Activated gamma-delta T cell treated with anti-CD3 and anti-CD28 coated beads, Interleukin-2, amount 50 U/mL, for 16 hours (primary cell): ENCODE results near the gene TFE3.
A peak's percentile ranks its signal among the peaks of the same experiment; 100 is the strongest.

ENCODE experiments used
- DNase-seq: peaks from one replicate; pipeline ENCODE4 v3.0.0-alpha.2; 2020; ENCODE audit warnings: low read depth

The TFE3 gene

GRCh38 chrX:49043220-49043986 lies at the start of gene TFE3:
Gene TFE3 (minus strand): TSS chrX:49043357. CDS start chrX:49043226, 131 bp downstream.
- DNase-seq: peak; percentile 90

- no peak for DNase-seq
Observed at GRCh38 chrX:49089553-49089952, 46.4 kb upstream of the TFE3 start.

- no peak for DNase-seq
Observed at GRCh38 chrX:49082271-49082871, 39.2 kb upstream of the TFE3 start.

DNA sequence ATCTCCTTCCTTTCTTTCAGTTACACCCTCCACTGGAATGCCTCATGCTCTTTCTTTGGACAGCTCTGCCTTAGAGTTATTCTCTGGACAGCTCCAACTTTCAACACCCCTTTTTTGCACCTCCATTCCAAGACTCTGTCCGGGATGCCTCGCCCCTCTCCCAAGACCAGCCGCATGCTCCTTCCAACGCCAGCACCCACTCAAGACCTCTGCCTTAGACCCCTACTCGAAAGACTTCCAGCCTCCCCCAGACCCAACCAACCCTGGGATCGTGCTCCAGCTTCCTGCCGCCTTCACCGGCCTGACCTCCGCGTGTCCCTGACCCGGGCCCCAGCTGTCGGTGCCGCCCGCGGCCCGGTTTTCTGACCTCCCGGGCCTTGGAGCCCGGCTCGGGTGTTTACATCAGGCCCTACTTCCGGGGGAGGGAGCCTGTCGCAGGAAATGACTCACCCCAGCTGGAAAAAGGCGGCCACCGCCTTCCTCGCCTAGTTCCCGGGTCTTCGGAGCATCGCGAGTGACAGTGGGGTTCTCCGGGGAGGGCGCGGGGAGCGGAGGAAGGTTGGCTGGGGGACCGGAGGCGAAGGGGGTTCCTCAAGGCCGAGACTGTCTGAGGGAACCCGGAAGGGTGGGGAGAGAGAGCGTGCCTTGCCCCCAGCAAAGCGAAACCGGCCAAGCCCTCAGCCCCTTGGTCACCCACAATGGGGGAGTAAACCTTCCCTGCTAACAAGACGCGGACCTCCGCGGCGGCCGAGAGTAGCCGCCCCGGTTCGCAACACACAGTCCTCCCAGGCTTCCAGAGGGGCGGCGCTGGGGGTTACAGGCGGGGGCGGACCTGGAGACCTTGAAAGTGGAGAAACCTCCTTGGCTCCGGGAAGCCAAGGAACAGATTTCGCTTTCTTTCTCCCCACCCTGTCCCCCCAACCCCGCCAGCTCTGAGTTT lies 36.6 kb upstream of the TFE3 start, which contains the start of gene WDR45:
WDR45 (minus strand) TSS at position 399 of the 940 bp plus-strand sequence. CDS start 1,792 bp downstream, outside the sequence.
- DNase-seq: peak; percentile 62

- no peak for DNase-seq
Observed at GRCh38 chrX:49077941-49078340, 34.8 kb upstream of the TFE3 start.

DNA sequence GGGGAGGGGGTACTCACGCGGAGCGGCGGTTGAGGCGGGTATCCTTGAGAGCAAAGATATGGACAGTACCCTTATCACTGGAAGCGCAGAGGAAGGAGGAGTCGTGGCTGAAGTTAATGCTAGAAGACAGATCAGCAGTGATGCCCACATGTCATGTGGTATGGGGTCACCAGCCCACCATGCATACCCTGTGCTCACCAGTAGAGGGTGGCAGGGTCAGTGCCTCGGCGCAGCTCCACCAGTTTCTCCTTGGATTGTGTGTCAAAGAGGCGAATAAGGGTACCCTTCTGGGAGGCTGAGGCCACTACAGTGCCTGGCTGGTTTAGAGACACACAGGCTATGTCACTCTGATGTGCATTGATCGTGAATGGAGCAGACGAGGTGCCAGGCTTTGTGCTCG lies 32.2 kb upstream of the TFE3 start:
- DNase-seq: no peak

GRCh38 chrX:49073601-49074575 lies 30.7 kb upstream of the TFE3 start, which contains the start of gene PRAF2:
Gene PRAF2 (minus strand): TSS chrX:49074002. CDS start chrX:49073987, 15 bp downstream.
- DNase-seq: peak; percentile 80

DNA sequence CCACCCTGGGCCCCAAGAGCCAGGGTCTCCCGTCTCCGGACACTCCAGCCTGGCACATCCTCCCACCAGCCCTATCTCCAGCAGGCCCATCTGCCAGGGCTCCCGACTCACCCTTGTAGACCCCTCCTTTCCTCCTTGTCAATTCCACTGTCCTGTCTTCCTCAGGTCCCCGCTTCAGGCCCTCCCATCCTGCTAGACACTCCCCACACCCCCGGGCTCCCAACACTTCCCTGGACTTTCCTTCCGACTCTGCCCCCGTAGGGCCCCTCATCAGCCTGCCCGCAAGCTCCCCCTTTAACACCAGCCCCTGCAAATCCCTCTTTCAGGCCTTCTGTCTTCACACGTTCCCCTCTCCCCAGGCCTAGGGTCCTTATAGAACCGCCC lies 29.5 kb upstream of the TFE3 start:
- DNase-seq: no peak

- DNase-seq: no peak
Observed at GRCh38 chrX:49071877-49072711, 28.9 kb upstream of the TFE3 start.

GRCh38 chrX:49070988-49071387 lies 27.8 kb upstream of the TFE3 start:
- DNase-seq: no peak

DNA sequence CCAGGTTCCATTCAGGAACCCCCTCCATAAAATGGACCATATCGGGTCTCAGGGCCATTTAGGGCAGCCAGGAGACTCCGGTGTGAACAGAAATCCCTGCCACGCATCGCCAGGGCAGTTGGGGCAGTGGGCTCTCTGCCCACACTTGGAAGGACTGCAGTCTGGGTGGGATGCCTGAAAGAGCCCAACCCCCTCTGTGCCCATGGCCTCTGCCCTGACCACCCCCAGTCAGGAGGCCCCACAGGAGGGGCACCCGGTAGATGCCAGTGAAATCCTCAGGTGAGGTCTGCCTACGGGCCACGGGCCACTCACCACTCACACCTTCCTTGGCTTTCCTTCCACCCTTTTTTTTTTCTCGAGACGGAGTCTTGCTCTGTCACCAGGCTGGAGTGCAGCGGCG lies 25.9 kb upstream of the TFE3 start:
- DNase-seq: no peak

DNA sequence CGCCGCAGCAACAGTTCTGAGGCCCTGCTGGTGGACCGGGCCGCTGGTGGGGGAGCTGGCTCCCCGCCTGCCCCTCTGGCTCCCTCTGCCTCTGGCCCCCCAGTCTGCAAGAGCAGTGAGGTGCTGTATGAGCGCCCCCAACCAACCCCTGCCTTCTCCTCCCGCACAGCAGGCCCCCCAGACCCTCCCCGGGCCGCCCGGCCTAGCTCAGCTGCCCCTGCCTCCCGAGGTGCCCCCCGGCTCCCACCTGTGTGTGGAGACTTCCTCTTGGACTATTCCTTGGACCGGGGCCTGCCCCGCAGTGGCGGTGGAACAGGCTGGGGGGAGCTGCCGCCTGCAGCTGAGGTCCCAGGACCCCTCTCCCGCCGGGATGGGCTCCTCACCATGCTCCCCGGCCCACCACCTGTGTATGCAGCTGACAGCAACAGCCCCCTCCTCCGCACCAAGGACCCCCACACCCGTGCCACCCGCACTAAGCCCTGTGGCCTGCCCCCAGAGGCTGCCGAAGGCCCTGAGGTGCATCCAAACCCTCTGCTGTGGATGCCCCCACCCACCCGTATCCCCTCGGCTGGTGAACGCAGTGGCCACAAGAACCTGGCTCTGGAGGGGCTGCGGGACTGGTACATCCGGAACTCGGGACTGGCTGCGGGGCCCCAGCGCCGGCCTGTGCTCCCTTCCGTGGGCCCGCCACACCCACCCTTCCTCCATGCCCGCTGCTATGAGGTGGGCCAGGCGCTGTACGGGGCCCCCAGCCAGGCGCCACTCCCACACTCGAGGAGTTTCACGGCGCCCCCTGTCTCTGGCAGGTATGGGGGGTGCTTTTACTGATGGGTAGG lies 24.3 kb upstream of the TFE3 start:
- no peak for DNase-seq

GRCh38 chrX:49066690-49067089 lies 23.5 kb upstream of the TFE3 start:
- no peak for DNase-seq

GRCh38 chrX:49066278-49066677 lies 23.1 kb upstream of the TFE3 start:
- DNase-seq: no peak

GRCh38 chrX:49064735-49065134 lies 21.6 kb upstream of the TFE3 start:
- no peak for DNase-seq

DNA sequence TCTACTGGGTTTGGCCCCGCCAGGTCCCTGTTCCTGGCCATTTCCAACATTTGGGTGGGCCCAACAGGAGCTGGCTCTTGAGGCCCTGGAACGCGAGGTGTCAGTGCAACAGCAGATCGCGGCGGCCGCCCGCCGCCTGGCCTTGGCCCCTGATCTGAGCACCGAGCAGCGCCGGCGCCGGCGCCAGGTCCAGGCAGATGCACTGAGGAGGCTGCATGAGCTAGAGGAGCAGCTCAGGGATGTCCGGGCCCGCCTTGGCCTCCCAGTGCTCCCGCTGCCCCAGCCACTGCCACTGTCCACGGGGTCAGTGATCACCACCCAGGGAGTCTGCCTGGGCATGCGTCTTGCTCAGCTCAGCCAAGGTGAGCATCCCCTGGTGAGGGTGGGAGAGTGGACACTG lies 21.1 kb upstream of the TFE3 start:
- no peak for DNase-seq

DNA sequence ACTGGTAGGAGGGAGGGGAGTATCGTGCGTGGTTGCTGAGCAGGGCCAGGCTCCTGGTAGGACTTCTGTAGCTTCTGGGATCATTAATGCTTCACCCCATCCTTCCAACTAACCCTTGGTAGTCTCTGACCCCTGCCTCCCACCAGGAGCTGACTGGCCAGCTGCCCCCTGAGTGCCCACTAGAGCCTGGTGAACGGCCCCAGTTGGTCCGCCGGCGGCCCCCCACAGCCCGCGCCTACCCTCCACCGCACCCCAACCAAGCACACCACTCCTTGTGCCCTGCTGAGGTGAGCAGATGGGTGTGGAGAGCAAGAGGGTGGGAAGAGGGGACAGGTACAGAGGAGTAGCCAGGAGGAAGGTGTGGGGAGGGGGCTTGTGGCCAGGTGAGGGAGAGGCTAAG lies 20.6 kb upstream of the TFE3 start:
- no peak for DNase-seq

- no peak for DNase-seq
Observed at GRCh38 chrX:49061916-49062315, 18.8 kb upstream of the TFE3 start.

DNA sequence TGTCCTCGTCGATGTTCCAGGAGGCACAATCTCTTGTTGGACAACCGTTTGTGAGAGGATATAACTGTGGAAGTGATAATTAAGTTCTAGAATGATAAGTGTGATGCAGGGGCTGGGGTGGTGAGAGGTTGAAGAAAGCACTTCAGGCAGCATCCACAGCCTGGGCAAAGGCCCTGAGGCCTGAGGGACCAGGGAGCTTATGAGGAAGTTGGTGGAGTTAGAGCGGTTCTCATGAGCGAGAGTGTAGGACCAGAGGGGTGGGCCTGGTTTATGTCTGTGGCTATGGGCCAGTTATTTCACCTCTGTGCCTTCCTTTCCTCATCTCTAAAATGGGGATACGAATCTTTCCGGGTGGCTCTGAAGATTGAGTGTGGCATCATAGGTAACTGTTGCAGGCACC lies 18.3 kb upstream of the TFE3 start:
- DNase-seq: no peak
